HEK293 (cell line): ENCODE results near the gene MSTN.

Experiments used
- GFI1B ChIP-seq: fragments of 450-650 bp; formaldehyde crosslinking; IDR thresholded peaks from 2 replicates; pipeline ENCODE4 v1.5.1; 2016; ENCODE audit warnings: missing biosample characterization, missing genetic modification characterization
- KLF16 ChIP-seq: fragments of 450-650 bp; formaldehyde crosslinking; IDR thresholded peaks from 2 replicates; pipeline ENCODE4 v1.5.1; 2017; ENCODE audit warnings: missing biosample characterization, missing genetic modification characterization
- WT1 ChIP-seq: fragments of 450-650 bp; formaldehyde crosslinking; IDR thresholded peaks from 2 replicates; pipeline ENCODE4 v1.5.1; 2016; ENCODE audit warnings: missing biosample characterization, missing genetic modification characterization
- ZBTB21 ChIP-seq: fragments of 450-650 bp; formaldehyde crosslinking; IDR thresholded peaks from 2 replicates; pipeline ENCODE4 v1.5.1; 2017; ENCODE audit warnings: missing biosample characterization, missing genetic modification characterization
- ZNF664 ChIP-seq: fragments of 450-650 bp; formaldehyde crosslinking; IDR thresholded peaks from 2 replicates; pipeline ENCODE4 v1.5.1; 2016; ENCODE audit warnings: missing biosample characterization, missing genetic modification characterization
- ZNF768 ChIP-seq: fragments of 450-650 bp; formaldehyde crosslinking; IDR thresholded peaks from 2 replicates; pipeline ENCODE4 v1.5.1; 2018; ENCODE audit warnings: missing biosample characterization, mild to moderate bottlenecking, missing genetic modification characterization
- ZNF776 ChIP-seq: fragments of 450-650 bp; formaldehyde crosslinking; IDR thresholded peaks from 2 replicates; pipeline ENCODE4 v1.5.0; 2017; ENCODE audit warnings: missing biosample characterization, missing genetic modification characterization, borderline replicate concordance
- TF ChIP-seq, protein P1 (sequence below): fragments of 450-650 bp; formaldehyde crosslinking; conservative IDR thresholded peaks from 2 replicates; pipeline ENCODE4 v1.5.1; 2016; ENCODE audit warnings: low read depth, missing biosample characterization, missing genetic modification characterization
- TF ChIP-seq, protein P2 (sequence below): sonication (generic); formaldehyde crosslinking; IDR thresholded peaks from 2 replicates; pipeline ENCODE4 v1.8.1; 2022; ENCODE audit warnings: mild to moderate bottlenecking, moderate library complexity, missing genetic modification reagents
- TF ChIP-seq, protein P3 (sequence below): fragments of 450-650 bp; formaldehyde crosslinking; IDR thresholded peaks from 2 replicates; pipeline ENCODE4 v1.5.1; 2016; ENCODE audit warnings: missing biosample characterization, missing genetic modification characterization
- TF ChIP-seq, protein P4 (sequence below): fragments of 450-650 bp; formaldehyde crosslinking; IDR thresholded peaks from 2 replicates; pipeline ENCODE4 v1.5.1; 2016; ENCODE audit warnings: missing biosample characterization, missing genetic modification characterization

DNA sequence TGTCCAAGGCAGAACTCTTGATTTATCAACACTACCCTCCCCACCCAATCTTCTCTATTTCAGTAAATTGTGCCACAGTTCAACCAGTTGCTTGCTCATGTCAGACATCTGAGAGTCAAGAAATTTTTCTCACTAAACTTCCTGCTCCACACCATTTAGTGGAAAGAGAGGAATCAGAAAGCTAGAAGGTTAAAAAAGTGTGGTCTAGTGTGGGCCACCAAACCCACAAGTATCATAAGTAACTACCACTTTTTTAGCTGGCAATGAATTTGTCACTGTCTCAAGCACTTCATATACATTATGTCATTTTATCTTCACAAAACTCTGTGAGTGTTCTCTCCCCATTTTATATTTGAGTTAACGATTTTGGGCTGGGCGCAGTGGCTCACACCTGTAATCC lies 16.6 kb upstream of the MSTN start:
- TF ChIP-seq GFI1B (tag by site-specific recombination) (no peak), ZNF776 (tag by site-specific recombination) (no peak), ZBTB21 (no peak), WT1 (tag by site-specific recombination) (no peak), KLF16 (tag by site-specific recombination) (no peak), ZNF664 (tag by site-specific recombination) (no peak), ZNF768 (no peak)
- TF ChIP-seq, protein P1, sequence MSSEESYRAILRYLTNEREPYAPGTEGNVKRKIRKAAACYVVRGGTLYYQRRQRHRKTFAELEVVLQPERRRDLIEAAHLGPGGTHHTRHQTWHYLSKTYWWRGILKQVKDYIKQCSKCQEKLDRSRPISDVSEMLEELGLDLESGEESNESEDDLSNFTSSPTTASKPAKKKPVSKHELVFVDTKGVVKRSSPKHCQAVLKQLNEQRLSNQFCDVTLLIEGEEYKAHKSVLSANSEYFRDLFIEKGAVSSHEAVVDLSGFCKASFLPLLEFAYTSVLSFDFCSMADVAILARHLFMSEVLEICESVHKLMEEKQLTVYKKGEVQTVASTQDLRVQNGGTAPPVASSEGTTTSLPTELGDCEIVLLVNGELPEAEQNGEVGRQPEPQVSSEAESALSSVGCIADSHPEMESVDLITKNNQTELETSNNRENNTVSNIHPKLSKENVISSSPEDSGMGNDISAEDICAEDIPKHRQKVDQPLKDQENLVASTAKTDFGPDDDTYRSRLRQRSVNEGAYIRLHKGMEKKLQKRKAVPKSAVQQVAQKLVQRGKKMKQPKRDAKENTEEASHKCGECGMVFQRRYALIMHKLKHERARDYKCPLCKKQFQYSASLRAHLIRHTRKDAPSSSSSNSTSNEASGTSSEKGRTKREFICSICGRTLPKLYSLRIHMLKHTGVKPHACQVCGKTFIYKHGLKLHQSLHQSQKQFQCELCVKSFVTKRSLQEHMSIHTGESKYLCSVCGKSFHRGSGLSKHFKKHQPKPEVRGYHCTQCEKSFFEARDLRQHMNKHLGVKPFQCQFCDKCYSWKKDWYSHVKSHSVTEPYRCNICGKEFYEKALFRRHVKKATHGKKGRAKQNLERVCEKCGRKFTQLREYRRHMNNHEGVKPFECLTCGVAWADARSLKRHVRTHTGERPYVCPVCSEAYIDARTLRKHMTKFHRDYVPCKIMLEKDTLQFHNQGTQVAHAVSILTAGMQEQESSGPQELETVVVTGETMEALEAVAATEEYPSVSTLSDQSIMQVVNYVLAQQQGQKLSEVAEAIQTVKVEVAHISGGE (tag by site-specific recombination), result no peak
- TF ChIP-seq, protein P2, sequence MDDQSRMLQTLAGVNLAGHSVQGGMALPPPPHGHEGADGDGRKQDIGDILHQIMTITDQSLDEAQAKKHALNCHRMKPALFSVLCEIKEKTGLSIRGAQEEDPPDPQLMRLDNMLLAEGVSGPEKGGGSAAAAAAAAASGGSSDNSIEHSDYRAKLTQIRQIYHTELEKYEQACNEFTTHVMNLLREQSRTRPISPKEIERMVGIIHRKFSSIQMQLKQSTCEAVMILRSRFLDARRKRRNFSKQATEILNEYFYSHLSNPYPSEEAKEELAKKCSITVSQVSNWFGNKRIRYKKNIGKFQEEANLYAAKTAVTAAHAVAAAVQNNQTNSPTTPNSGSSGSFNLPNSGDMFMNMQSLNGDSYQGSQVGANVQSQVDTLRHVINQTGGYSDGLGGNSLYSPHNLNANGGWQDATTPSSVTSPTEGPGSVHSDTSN (CRISPR knock-in tag), result no peak
- TF ChIP-seq, protein P3, sequence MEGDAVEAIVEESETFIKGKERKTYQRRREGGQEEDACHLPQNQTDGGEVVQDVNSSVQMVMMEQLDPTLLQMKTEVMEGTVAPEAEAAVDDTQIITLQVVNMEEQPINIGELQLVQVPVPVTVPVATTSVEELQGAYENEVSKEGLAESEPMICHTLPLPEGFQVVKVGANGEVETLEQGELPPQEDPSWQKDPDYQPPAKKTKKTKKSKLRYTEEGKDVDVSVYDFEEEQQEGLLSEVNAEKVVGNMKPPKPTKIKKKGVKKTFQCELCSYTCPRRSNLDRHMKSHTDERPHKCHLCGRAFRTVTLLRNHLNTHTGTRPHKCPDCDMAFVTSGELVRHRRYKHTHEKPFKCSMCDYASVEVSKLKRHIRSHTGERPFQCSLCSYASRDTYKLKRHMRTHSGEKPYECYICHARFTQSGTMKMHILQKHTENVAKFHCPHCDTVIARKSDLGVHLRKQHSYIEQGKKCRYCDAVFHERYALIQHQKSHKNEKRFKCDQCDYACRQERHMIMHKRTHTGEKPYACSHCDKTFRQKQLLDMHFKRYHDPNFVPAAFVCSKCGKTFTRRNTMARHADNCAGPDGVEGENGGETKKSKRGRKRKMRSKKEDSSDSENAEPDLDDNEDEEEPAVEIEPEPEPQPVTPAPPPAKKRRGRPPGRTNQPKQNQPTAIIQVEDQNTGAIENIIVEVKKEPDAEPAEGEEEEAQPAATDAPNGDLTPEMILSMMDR (tag by site-specific recombination), result no peak
- TF ChIP-seq, protein P4, sequence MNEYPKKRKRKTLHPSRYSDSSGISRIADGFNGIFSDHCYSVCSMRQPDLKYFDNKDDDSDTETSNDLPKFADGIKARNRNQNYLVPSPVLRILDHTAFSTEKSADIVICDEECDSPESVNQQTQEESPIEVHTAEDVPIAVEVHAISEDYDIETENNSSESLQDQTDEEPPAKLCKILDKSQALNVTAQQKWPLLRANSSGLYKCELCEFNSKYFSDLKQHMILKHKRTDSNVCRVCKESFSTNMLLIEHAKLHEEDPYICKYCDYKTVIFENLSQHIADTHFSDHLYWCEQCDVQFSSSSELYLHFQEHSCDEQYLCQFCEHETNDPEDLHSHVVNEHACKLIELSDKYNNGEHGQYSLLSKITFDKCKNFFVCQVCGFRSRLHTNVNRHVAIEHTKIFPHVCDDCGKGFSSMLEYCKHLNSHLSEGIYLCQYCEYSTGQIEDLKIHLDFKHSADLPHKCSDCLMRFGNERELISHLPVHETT (tag by site-specific recombination), result no peak
